ENCODE results near the gene CRB3.
A peak's percentile ranks its signal among the peaks of the same experiment; 100 is the strongest.

CRB3 gene

GRCh38 chr19:6458695-6459261, 5.3 kb upstream of the CRB3 start:
- Histone ChIP-seq H3K4me3 (ENCODE audit: low read length) (peak overlapping the region; percentile 74), H3K4me1 (ENCODE audit: control insufficient read depth, low read depth, low read length) (no peaks in the 10 kb centered on the region), H3K9me3 (ENCODE audit: control insufficient read depth, low read depth, low read length) (no peaks in the 10 kb centered on the region), H3K9ac (ENCODE audit: low read length) (no peak overlapping the region), H3K27ac (ENCODE audit: low read length) (no peak overlapping the region), H3K36me3 (ENCODE audit: control insufficient read depth, low read depth, low read length) (peaks cover 5% of the 10 kb centered on the region), H3K27me3 (ENCODE audit: control insufficient read depth, insufficient read depth, low read length) (peaks cover 9% of the 10 kb centered on the region)

GRCh38 chr19:6459262-6460098, 4.6 kb upstream of the CRB3 start, which contains the start of gene SLC25A23:
TSS of gene SLC25A23 (minus strand) at chr19:6459792. CDS start at chr19:6459628, 164 bp downstream.
- Histone ChIP-seq H3K9me3 (ENCODE audit: control insufficient read depth, low read depth, low read length) (no peaks in the 10 kb centered on the region), H3K4me3 (ENCODE audit: low read length) (peak within 1 kb of the TSS; percentile 74), H3K36me3 (ENCODE audit: control insufficient read depth, low read depth, low read length) (no peaks in the 10 kb centered on the region), H3K27ac (ENCODE audit: low read length) (no peak within 1 kb of the TSS), H3K4me1 (ENCODE audit: control insufficient read depth, low read depth, low read length) (no peaks in the 10 kb centered on the region), H3K9ac (ENCODE audit: low read length) (peak within 1 kb of the TSS; percentile 38), H3K27me3 (ENCODE audit: control insufficient read depth, insufficient read depth, low read length) (peaks cover 11% of the 10 kb centered on the region)

- Histone ChIP-seq H3K27ac (ENCODE audit: low read length) (no peak overlapping the region), H3K4me1 (ENCODE audit: control insufficient read depth, low read depth, low read length) (no peaks in the 10 kb centered on the region), H3K36me3 (ENCODE audit: control insufficient read depth, low read depth, low read length) (no peaks in the 10 kb centered on the region), H3K4me3 (ENCODE audit: low read length) (peak overlapping the region; percentile 74), H3K9ac (ENCODE audit: low read length) (peak overlapping the region; percentile 38), H3K27me3 (ENCODE audit: control insufficient read depth, insufficient read depth, low read length) (peaks cover 20% of the 10 kb centered on the region), H3K9me3 (ENCODE audit: control insufficient read depth, low read depth, low read length) (no peaks in the 10 kb centered on the region)
These were observed 3.8 kb upstream of the CRB3 start for GRCh38 chr19:6460099-6460884.

- no peaks in the 10 kb centered on the region for H3K36me3 ChIP-seq (ENCODE audit: control insufficient read depth, low read depth, low read length)
- H3K27ac ChIP-seq (ENCODE audit: low read length): no peak overlapping the region
- no peaks in the 10 kb centered on the region for H3K4me1 ChIP-seq (ENCODE audit: control insufficient read depth, low read depth, low read length)
- H3K9ac ChIP-seq (ENCODE audit: low read length): peak overlapping the region; percentile 36
- H3K27me3 ChIP-seq (ENCODE audit: control insufficient read depth, insufficient read depth, low read length): peaks cover 24% of the 10 kb centered on the region
- peak overlapping the region; percentile 76 for H3K4me3 ChIP-seq (ENCODE audit: low read length)
- no peaks in the 10 kb centered on the region for H3K9me3 ChIP-seq (ENCODE audit: control insufficient read depth, low read depth, low read length)
These were observed 935 bp downstream of the CRB3 start for GRCh38 chr19:6465006-6465405.

GRCh38 chr19:6465663-6466062, 1.6 kb downstream of the CRB3 start:
- no peak overlapping the region for H3K4me3 ChIP-seq (ENCODE audit: low read length)
- no peaks in the 10 kb centered on the region for H3K4me1 ChIP-seq (ENCODE audit: control insufficient read depth, low read depth, low read length)
- H3K36me3 ChIP-seq (ENCODE audit: control insufficient read depth, low read depth, low read length): no peaks in the 10 kb centered on the region
- H3K27ac ChIP-seq (ENCODE audit: low read length): no peak overlapping the region
- no peak overlapping the region for H3K9ac ChIP-seq (ENCODE audit: low read length)
- peaks cover 24% of the 10 kb centered on the region for H3K27me3 ChIP-seq (ENCODE audit: control insufficient read depth, insufficient read depth, low read length)
- H3K9me3 ChIP-seq (ENCODE audit: control insufficient read depth, low read depth, low read length): no peaks in the 10 kb centered on the region

GRCh38 chr19:6466526-6467248, 2.6 kb downstream of the CRB3 start:
- peaks cover 3% of the 10 kb centered on the region for H3K4me1 ChIP-seq (ENCODE audit: control insufficient read depth, low read depth, low read length)
- no peaks in the 10 kb centered on the region for H3K9me3 ChIP-seq (ENCODE audit: control insufficient read depth, low read depth, low read length)
- no peak overlapping the region for H3K4me3 ChIP-seq (ENCODE audit: low read length)
- H3K36me3 ChIP-seq (ENCODE audit: control insufficient read depth, low read depth, low read length): no peaks in the 10 kb centered on the region
- H3K27me3 ChIP-seq (ENCODE audit: control insufficient read depth, insufficient read depth, low read length): peaks cover 24% of the 10 kb centered on the region
- H3K27ac ChIP-seq (ENCODE audit: low read length): no peak overlapping the region
- H3K9ac ChIP-seq (ENCODE audit: low read length): no peak overlapping the region

- Histone ChIP-seq H3K9ac (ENCODE audit: low read length) (no peak overlapping the region), H3K36me3 (ENCODE audit: control insufficient read depth, low read depth, low read length) (no peaks in the 10 kb centered on the region), H3K4me1 (ENCODE audit: control insufficient read depth, low read depth, low read length) (peaks cover 3% of the 10 kb centered on the region), H3K9me3 (ENCODE audit: control insufficient read depth, low read depth, low read length) (no peaks in the 10 kb centered on the region), H3K27me3 (ENCODE audit: control insufficient read depth, insufficient read depth, low read length) (peaks cover 19% of the 10 kb centered on the region), H3K27ac (ENCODE audit: low read length) (no peak overlapping the region), H3K4me3 (ENCODE audit: low read length) (no peak overlapping the region)
These were observed 3.3 kb downstream of the CRB3 start for GRCh38 chr19:6467384-6467783.

- peaks cover 18% of the 10 kb centered on the region for H3K27me3 ChIP-seq (ENCODE audit: control insufficient read depth, insufficient read depth, low read length)
- no peaks in the 10 kb centered on the region for H3K9me3 ChIP-seq (ENCODE audit: control insufficient read depth, low read depth, low read length)
- no peak overlapping the region for H3K9ac ChIP-seq (ENCODE audit: low read length)
- no peaks in the 10 kb centered on the region for H3K36me3 ChIP-seq (ENCODE audit: control insufficient read depth, low read depth, low read length)
- H3K4me1 ChIP-seq (ENCODE audit: control insufficient read depth, low read depth, low read length): peaks cover 3% of the 10 kb centered on the region
- H3K27ac ChIP-seq (ENCODE audit: low read length): no peak overlapping the region
- H3K4me3 ChIP-seq (ENCODE audit: low read length): no peak overlapping the region
These were observed 6.1 kb downstream of the CRB3 start for GRCh38 chr19:6470173-6470572.

GRCh38 chr19:6471076-6471475, 7.0 kb downstream of the CRB3 start:
- Histone ChIP-seq H3K9ac (ENCODE audit: low read length) (no peak overlapping the region), H3K9me3 (ENCODE audit: control insufficient read depth, low read depth, low read length) (no peaks in the 10 kb centered on the region), H3K4me1 (ENCODE audit: control insufficient read depth, low read depth, low read length) (peaks cover 3% of the 10 kb centered on the region), H3K4me3 (ENCODE audit: low read length) (no peak overlapping the region), H3K36me3 (ENCODE audit: control insufficient read depth, low read depth, low read length) (no peaks in the 10 kb centered on the region), H3K27me3 (ENCODE audit: control insufficient read depth, insufficient read depth, low read length) (peaks cover 21% of the 10 kb centered on the region), H3K27ac (ENCODE audit: low read length) (no peak overlapping the region)

GRCh38 chr19:6472713-6473112, 8.6 kb downstream of the CRB3 start:
- H3K4me3 ChIP-seq (ENCODE audit: low read length): no peak overlapping the region
- H3K9ac ChIP-seq (ENCODE audit: low read length): no peak overlapping the region
- H3K36me3 ChIP-seq (ENCODE audit: control insufficient read depth, low read depth, low read length): no peaks in the 10 kb centered on the region
- peaks cover 21% of the 10 kb centered on the region for H3K27me3 ChIP-seq (ENCODE audit: control insufficient read depth, insufficient read depth, low read length)
- H3K9me3 ChIP-seq (ENCODE audit: control insufficient read depth, low read depth, low read length): no peaks in the 10 kb centered on the region
- H3K27ac ChIP-seq (ENCODE audit: low read length): no peak overlapping the region
- peaks cover 3% of the 10 kb centered on the region for H3K4me1 ChIP-seq (ENCODE audit: control insufficient read depth, low read depth, low read length)

GRCh38 chr19:6473647-6474046, 9.6 kb downstream of the CRB3 start:
- Histone ChIP-seq H3K27ac (ENCODE audit: low read length) (no peak overlapping the region), H3K4me1 (ENCODE audit: control insufficient read depth, low read depth, low read length) (peaks cover 3% of the 10 kb centered on the region), H3K36me3 (ENCODE audit: control insufficient read depth, low read depth, low read length) (no peaks in the 10 kb centered on the region), H3K4me3 (ENCODE audit: low read length) (no peak overlapping the region), H3K9ac (ENCODE audit: low read length) (no peak overlapping the region), H3K9me3 (ENCODE audit: control insufficient read depth, low read depth, low read length) (no peaks in the 10 kb centered on the region), H3K27me3 (ENCODE audit: control insufficient read depth, insufficient read depth, low read length) (peaks cover 21% of the 10 kb centered on the region)

All from iPS-18a (cell line).